ENCODE data around the gene TRABD2A. TPM values are rescaled to one million over a fixed set of nuclear protein-coding genes. Genes with fewer than 3 reads are reported as not detected.

Gene TRABD2A
- total and polyA plus RNA-seq, 9 of the 15 experiments (the other 6 are each of a cell fraction or from before 2014, with no cell fraction given) = 0.07 to 0.45 (median 0.25) TPM

DNA sequence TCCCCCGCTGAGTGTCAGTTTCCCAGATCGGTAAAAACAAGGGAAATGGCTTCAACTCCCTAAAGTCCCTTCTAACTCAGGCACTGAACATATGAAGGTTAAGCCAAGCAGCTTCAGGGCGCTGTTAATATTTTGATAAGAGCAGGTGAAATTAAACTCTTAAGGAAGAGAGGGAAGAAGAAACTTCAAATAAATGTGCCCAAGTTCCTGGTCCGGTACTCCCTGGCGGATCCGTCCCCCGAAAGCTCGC lies 564 bp downstream of the TRABD2A start (continued):
- TF ChIP-seq RFX1 (IDR thresholded peaks at IDR 0.05) = no peak
- TF ChIP-seq PTTG1 (tag; IDR thresholded peaks at IDR 0.05; ENCODE audit: low read depth) = no peak
- TF ChIP-seq GTF2B (IDR thresholded peaks at IDR 0.05; ENCODE audit: extremely low read depth, insufficient read length) = no peak

GRCh38 chr2:84879584-84880394 lies 1.1 kb downstream of the TRABD2A start:
- no peak for DNase-seq (ENCODE audit: extremely low read depth in 1 of 4, low spot score in 3 of 4)
- no peak overlapping the region for H3K27ac ChIP-seq (ENCODE audit: extremely low read depth, low read depth, low read length)
- intact Hi-C loops (cut with micrococcal nuclease) = loop anchor here (5.0 kb wide), 1 partner anchor 382 kb away; no protein-coding TSS in a partner anchor

More at GRCh38 chr2:84879584-84880394, 1.1 kb downstream of the TRABD2A start:
- ATAC-seq (no peak), FAIRE-seq (no peak)
- peaks cover 0 to 13% of the 10 kb centered on the region in 2 experiments; a peak in 4 of 5 replicates for H3K4me1 ChIP-seq (replicated peaks in 1 of 2; ENCODE audit: control insufficient read depth in 2 of 2, insufficient read depth in 2 of 2, low read length in 2 of 2)
- TF ChIP-seq JUN (IDR thresholded peaks at IDR 0.05; ENCODE audit: borderline replicate concordance, low read depth, low read length) (no peak), JUN (CRISPR knock-in tag; IDR thresholded peaks at IDR 0.05; ENCODE audit: borderline replicate concordance) (no peak), SFPQ (IDR thresholded peaks at IDR 0.05; ENCODE audit: low read depth, low read length) (no peak), ZNF184 (CRISPR knock-in tag; IDR thresholded peaks at IDR 0.05) (no peak)
- H3K79me2 ChIP-seq (ENCODE audit: control insufficient read depth, insufficient read depth, low read length) = no peaks in the 10 kb centered on the region
- H2AFZ ChIP-seq (ENCODE audit: low read depth, low read length) = no peak overlapping the region
- no peaks in the 10 kb centered on the region for H3K36me3 ChIP-seq (ENCODE audit: control insufficient read depth, insufficient read depth, low read length)
- no peak overlapping the region for H3K4me2 ChIP-seq (ENCODE audit: insufficient read depth, low read length)
- H4K20me1 ChIP-seq (replicated peaks; ENCODE audit: control insufficient read depth, insufficient read depth, low read length) = no peaks in the 10 kb centered on the region
- 18% methylated on average over 37 of the region's 45 CpGs for WGBS (ENCODE audit: insufficient coverage, low coverage, missing lambda C conversion rate)
- no peak overlapping the region for H3K4me3 ChIP-seq
- peaks cover 42 to 44% of the 10 kb centered on the region in 2 experiments for H3K27me3 ChIP-seq (ENCODE audit: control insufficient read depth in 2 of 2, insufficient read depth in 2 of 2, low read length in 2 of 2)
- H3K9ac ChIP-seq (ENCODE audit: insufficient read depth in 1 of 2, low read depth in 2 of 2, low read length in 2 of 2) = no peak overlapping the region
- ChIA-PET CTCF (ENCODE audit: low intra/inter-chr PET ratio) (interaction anchor here (0.7 kb wide), 1 partner anchor 46 kb away, joined by 3 read pairs; no protein-coding TSS in a partner anchor), POLR2A (no interaction called here)
- BruUV-seq (replicated peaks) = no TSS peak
- H3K9me1 ChIP-seq (ENCODE audit: control insufficient read depth, insufficient read depth, low read length) = no peaks in the 10 kb centered on the region
- H3K9me3 ChIP-seq (replicated peaks; ENCODE audit: control insufficient read depth, insufficient read depth, low read depth, low read length) = no peaks in the 10 kb centered on the region
- in situ Hi-C loops (cut with MboI) = no loop called here
